Naive thymus-derived CD8-positive, alpha-beta T cell (primary cell): ENCODE data around the gene DNAJC5G. TPM values are rescaled to one million over a fixed set of nuclear protein-coding genes. Genes with fewer than 3 reads are reported as not detected.
"Not testable (repeated sequence)": the region's sequence is repeated elsewhere in the genome, so short reads cannot be mapped to it uniquely, and the experiment has no call there.

Experiments
- ATAC-seq, 2 donors: fragments of 150-1000 bp; cut with Tn5 transposase in 1 of 2; sonication (Bioruptor Pico), chemical (Tn5 transposase) in 1 of 2; 1 replicate in 1 of 2; 2 replicates in 1 of 2; pipeline ENCODE4 v1.10.0; 2021; ENCODE audit warnings: mild to moderate bottlenecking in 2 of 2, moderate library complexity in 2 of 2
- POLR2A ChIA-PET: fragments of 350-600 bp; sonication (Branson Sonifier 250); formaldehyde crosslinking; loops from one replicate; lab custom pipeline; 2021; ENCODE audit warnings: antibody characterized with exemption; lab: Charles Lee
- DNase-seq, 10 donors: peaks; one replicate each; pipeline versions ENCODE4 v3.0.0 to v3.0.0-alpha.2; 2020 to 2022
- H3K27ac Mint-ChIP-seq, 10 donors: one replicate each; pipeline ENCODE4 v1.8.0; 2020 to 2022; ENCODE audit warnings: mild to moderate bottlenecking in 10 of 10, mixed read lengths in 10 of 10, moderate library complexity in 4 of 10, inconsistent platforms in 1 of 10
- H3K27me3 Mint-ChIP-seq, 5 donors: one replicate each; pipeline ENCODE4 v1.8.0; 2021 to 2022; ENCODE audit warnings: mixed read lengths in 5 of 5
- H3K36me3 Mint-ChIP-seq, 3 donors: one replicate each; pipeline ENCODE4 v1.8.0; 2020 to 2022; ENCODE audit warnings: mixed read lengths in 3 of 3, mild to moderate bottlenecking in 2 of 3, inconsistent platforms in 1 of 3
- H3K4me1 Mint-ChIP-seq, 4 donors: one replicate each; pipeline ENCODE4 v1.8.0; 2021 to 2022; ENCODE audit warnings: mixed read lengths in 4 of 4
- H3K4me3 Mint-ChIP-seq, 10 donors: one replicate each; pipeline ENCODE4 v1.8.0; 2020 to 2022; ENCODE audit warnings: mild to moderate bottlenecking in 10 of 10, mixed read lengths in 10 of 10, moderate library complexity in 6 of 10, inconsistent platforms in 1 of 10
- H3K9me3 Mint-ChIP-seq, 9 donors: one replicate each; pipeline ENCODE4 v1.8.0; 2020 to 2022; ENCODE audit warnings: mixed read lengths in 9 of 9, mild to moderate bottlenecking in 3 of 9, inconsistent platforms in 1 of 9, moderate library complexity in 1 of 9
- polyA plus RNA-seq, 3 donors: library from polyadenylated mRNA; unstranded; fragments of 300-500 nt; fragmentation: Illumina TruSeq; gene quantifications; one replicate each; pipeline ENCODE4 v1.2.3, GENCODE V29; 2021
- total RNA-seq, 8 experiments: library from RNA in 2 of 8; stranded (reverse) in 2 of 8; gene quantifications; one replicate each; pipeline ENCODE4 v1.2.3 and lab custom pipeline; 2021 to 2026

The DNAJC5G gene
- total and polyA plus RNA-seq, 5 experiments from 2014 or later: not detected

- Mint-ChIP-seq H3K36me3 (no peaks in the 10 kb centered on the region), H3K27me3 (peaks cover 4 to 28% (median 7%) of the 10 kb centered on the region in 5 donors), H3K9me3 (no peaks in the 10 kb centered on the region), H3K4me1 (no peaks in the 10 kb centered on the region), H3K4me3 (no peak overlapping the region), H3K27ac (no peak overlapping the region)
- POLR2A ChIA-PET: no interaction called here
- ATAC-seq (no peak), DNase-seq (no peak)
Measured at GRCh38 chr2:27285481-27285880, 10.2 kb downstream of the DNAJC5G start.

- ATAC-seq (no peak), DNase-seq (no peak)
- Mint-ChIP-seq H3K27ac (no peak overlapping the region), H3K4me3 (no peak overlapping the region), H3K9me3 (no peaks in the 10 kb centered on the region), H3K36me3 (no peaks in the 10 kb centered on the region), H3K27me3 (peaks cover 0 to 16% (median 6%) of the 10 kb centered on the region in 5 donors), H3K4me1 (no peaks in the 10 kb centered on the region)
- POLR2A ChIA-PET: no interaction called here
Measured at GRCh38 chr2:27288610-27289009, 13.4 kb downstream of the DNAJC5G start.

DNA sequence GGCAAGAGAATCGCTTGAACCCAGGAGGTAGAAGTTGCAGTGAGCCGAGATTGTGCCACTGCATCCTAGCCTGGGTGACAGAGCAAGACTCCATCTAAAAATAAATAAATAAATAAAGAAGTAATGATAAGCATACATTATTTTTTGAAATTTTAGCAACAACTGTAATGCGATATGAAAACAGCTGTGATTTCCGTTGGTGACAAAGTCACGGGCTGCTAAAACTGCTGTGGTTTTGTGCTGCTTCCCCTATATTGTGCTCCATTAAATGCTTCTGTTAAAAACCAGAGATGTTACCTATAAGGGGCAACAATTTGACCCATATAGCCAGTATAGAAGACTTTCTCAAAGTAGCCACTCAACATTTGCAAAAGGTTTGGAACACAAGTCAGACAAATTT is 15.3 kb downstream of the DNAJC5G start:
- H3K4me3 Mint-ChIP-seq: no peak overlapping the region
- POLR2A ChIA-PET: no interaction called here
- no peak overlapping the region for H3K27ac Mint-ChIP-seq
- no peaks in the 10 kb centered on the region for H3K4me1 Mint-ChIP-seq
- H3K9me3 Mint-ChIP-seq: no peaks in the 10 kb centered on the region
- H3K36me3 Mint-ChIP-seq: no peaks in the 10 kb centered on the region
- DNase-seq (no peak), ATAC-seq (no peak)
- H3K27me3 Mint-ChIP-seq: peaks cover 3 to 16% (median 7%) of the 10 kb centered on the region in 5 donors

DNA sequence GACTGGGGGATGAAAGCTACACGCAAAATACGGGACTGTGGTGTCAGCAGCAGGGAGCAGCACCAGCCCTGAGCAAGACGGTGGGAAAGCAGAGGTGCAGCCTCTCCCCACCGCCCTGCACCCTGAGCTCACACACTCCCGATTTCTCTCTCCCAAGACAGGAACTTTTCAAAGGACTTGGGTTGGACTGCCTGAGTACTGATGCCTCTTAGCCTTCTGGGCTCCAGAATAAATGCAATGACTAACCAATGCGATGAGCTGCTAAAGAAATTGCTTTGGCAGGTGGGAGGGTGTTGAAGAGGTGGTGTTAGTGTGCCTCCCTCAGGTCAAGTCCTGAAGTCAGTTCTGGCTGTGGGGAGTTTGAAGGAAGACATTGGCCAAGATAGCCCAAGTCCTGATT is 16.6 kb downstream of the DNAJC5G start:
- DNase-seq (no peak), ATAC-seq (no peak)
- POLR2A ChIA-PET: interaction anchor here (1.4 kb wide), 1 partner anchor 11 kb away, joined by 4 read pairs; no protein-coding TSS in a partner anchor
- Mint-ChIP-seq H3K36me3 (no peaks in the 10 kb centered on the region), H3K27me3 (peaks cover 6 to 16% (median 7%) of the 10 kb centered on the region in 5 donors), H3K9me3 (no peaks in the 10 kb centered on the region), H3K4me1 (no peaks in the 10 kb centered on the region), H3K4me3 (no peak overlapping the region), H3K27ac (peak overlapping the region in 1 of 10 donors; percentile 72)

- no peak for ATAC-seq
- H3K4me3 Mint-ChIP-seq: no peak overlapping the region
- POLR2A ChIA-PET: no interaction called here
- H3K27me3 Mint-ChIP-seq: peaks cover 4 to 20% (median 13%) of the 10 kb centered on the region in 5 donors
- no peak for DNase-seq
- no peaks in the 10 kb centered on the region for H3K36me3 Mint-ChIP-seq
- no peaks in the 10 kb centered on the region for H3K9me3 Mint-ChIP-seq
- no peak overlapping the region for H3K27ac Mint-ChIP-seq
- no peaks in the 10 kb centered on the region for H3K4me1 Mint-ChIP-seq
Measured at GRCh38 chr2:27294928-27295327, 19.7 kb downstream of the DNAJC5G start.

DNA sequence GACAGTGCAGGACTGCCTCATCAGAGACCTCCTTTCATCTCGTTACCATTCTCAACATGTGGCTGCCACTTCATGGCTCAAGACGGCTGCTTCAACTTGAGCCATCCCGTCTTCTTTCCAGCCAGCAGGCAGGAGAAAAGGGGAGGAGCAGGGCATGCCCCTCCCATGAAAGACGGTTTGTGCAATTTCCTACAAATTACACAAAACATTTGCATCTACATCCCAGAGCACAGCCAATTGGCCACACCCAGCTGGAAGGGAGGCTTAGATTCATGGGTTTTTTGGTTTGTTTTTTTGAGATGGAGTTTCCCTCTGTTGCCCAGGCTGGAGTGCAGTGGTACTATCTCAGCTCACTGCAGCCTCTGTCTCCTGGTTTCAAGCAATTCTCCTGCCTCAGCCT is 21.2 kb downstream of the DNAJC5G start:
- DNase-seq: no peak
- peak overlapping the region in 1 of 10 donors; percentile 15 for H3K27ac Mint-ChIP-seq
- ATAC-seq: no peak
- no peaks in the 10 kb centered on the region for H3K4me1 Mint-ChIP-seq
- POLR2A ChIA-PET: no interaction called here
- H3K4me3 Mint-ChIP-seq: no peak overlapping the region
- H3K9me3 Mint-ChIP-seq: no peaks in the 10 kb centered on the region
- peaks cover 4 to 20% (median 13%) of the 10 kb centered on the region in 5 donors for H3K27me3 Mint-ChIP-seq
- H3K36me3 Mint-ChIP-seq: no peaks in the 10 kb centered on the region

DNA sequence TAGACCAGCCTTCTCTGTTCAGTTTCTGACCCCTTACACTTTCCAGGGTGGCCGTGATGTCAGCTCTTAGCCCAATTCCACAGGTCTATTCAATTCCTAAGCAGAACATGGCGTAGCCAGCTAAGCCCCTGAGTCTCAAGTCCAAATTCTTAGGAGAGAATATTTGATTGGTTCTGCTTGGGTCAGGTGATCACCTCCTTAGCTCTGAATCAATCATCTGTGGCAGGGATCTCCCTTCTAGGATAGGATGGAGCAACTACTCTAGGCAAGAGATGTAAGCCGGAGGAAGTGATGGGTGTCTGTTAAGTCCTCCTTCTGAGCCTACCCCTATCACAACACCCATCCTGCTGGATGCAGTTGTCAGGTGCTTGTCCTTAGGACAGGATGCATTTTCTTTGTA is 22.0 kb downstream of the DNAJC5G start:
- no peaks in the 10 kb centered on the region for H3K9me3 Mint-ChIP-seq
- ATAC-seq: no peak
- H3K4me1 Mint-ChIP-seq: no peaks in the 10 kb centered on the region
- no peak overlapping the region for H3K27ac Mint-ChIP-seq
- H3K36me3 Mint-ChIP-seq: no peaks in the 10 kb centered on the region
- no peak for DNase-seq
- H3K4me3 Mint-ChIP-seq: no peak overlapping the region
- POLR2A ChIA-PET: no interaction called here
- H3K27me3 Mint-ChIP-seq: peaks cover 3 to 20% (median 9%) of the 10 kb centered on the region in 5 donors

DNA sequence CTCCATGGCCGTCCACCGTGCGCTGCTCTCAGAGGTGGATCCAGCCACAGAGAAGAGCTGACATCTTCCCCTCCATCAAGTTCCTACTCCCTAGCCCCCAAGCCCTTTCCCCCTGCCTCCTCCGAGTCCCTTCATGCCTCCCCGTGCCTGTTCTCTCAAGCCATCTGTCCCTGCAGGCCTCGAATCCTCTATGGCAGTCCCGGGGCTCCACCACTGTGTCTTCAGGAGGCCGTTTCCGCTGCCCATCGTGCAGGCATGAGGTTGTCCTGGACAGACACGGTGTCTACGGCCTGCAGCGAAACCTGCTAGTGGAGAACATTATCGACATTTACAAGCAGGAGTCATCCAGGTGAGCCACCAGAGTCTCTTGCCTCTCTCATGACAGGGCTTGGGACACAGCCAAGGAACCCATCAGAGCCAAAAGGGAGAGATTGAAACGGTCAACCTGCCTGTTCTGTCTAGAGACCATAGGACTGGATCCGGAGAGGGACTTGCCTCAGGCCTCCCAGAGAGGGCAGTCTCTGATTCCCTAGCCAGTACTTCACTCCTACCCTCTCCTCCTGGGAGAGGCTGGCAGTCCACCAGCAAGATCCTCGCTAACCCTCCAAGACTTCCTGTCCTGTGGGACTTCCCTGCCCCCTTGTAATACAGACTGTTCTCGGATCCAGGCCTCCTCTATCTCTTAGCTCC is 23.3 kb downstream of the DNAJC5G start:
- POLR2A ChIA-PET: interaction anchor here (0.5 kb wide), 1 partner anchor 20 kb away, joined by 5 read pairs; no protein-coding TSS in a partner anchor

DNA sequence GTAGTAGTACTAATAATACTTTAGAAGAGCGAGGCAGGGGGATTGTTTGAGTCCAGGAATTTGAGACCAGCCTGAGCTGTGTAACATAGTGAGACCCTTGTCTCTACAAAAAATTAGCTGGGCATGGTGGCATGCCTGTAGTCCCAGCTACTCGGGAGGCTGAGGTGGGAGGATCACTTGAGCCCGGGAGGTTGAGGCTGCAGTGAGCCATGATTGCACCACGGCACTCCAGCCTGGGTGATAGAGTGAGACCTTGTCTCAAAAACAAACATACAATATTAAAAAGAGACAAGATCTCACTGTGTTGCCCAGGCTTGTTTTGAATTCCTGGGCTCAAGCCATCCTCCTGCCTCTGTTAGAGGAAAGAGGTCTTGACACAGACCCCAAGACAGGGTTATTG is 25.4 kb downstream of the DNAJC5G start:
- ATAC-seq, H3K36me3 Mint-ChIP-seq, H3K4me3 Mint-ChIP-seq, POLR2A ChIA-PET, DNase-seq, H3K4me1 Mint-ChIP-seq, H3K9me3 Mint-ChIP-seq: not testable (repeated sequence)
- peak overlapping the region in 1 of 10 donors; percentile 20 for H3K27ac Mint-ChIP-seq
- H3K27me3 Mint-ChIP-seq: peaks cover 11 to 31% (median 20%) of the 10 kb centered on the region in 5 donors

More for the DNA sequence above, 23.3 kb downstream of the DNAJC5G start:
- DNase-seq: no peak
- Mint-ChIP-seq H3K36me3 (no peaks in the 10 kb centered on the region), H3K4me3 (no peak overlapping the region), H3K9me3 (no peaks in the 10 kb centered on the region), H3K4me1 (peaks cover 0 to 5% (median 2%) of the 10 kb centered on the region in 4 donors), H3K27ac (no peak overlapping the region), H3K27me3 (peaks cover 0 to 20% (median 9%) of the 10 kb centered on the region in 5 donors)
- ATAC-seq: no peak

GRCh38 chr2:27303093-27304025 is 28.1 kb downstream of the DNAJC5G start:
- Mint-ChIP-seq H3K4me1 (peaks cover 0 to 19% (median 11%) of the 10 kb centered on the region in 4 donors), H3K4me3 (peak overlapping the region; percentile 63 to 86 (median 78)), H3K36me3 (no peaks in the 10 kb centered on the region), H3K9me3 (no peaks in the 10 kb centered on the region), H3K27me3 (peaks cover 8 to 45% (median 13%) of the 10 kb centered on the region in 5 donors), H3K27ac (peak overlapping the region in 8 of 10 donors; percentile 15 to 78 (median 70))
- ATAC-seq (peak; percentile 59 to 65), DNase-seq (peak in 7 of 10 donors; percentile 17 to 63 (median 45))
- POLR2A ChIA-PET: interaction anchor here (0.6 to 1.2 kb wide), 4 partner anchors 11 to 252 kb away, joined by 3 to 4 read pairs (median 4); partner anchors contain the start of gene AGBL5

GRCh38 chr2:27304488-27305240 is 29.4 kb downstream of the DNAJC5G start:
- H3K4me1 Mint-ChIP-seq: peaks cover 0 to 19% (median 11%) of the 10 kb centered on the region in 4 donors
- H3K9me3 Mint-ChIP-seq: no peaks in the 10 kb centered on the region
- H3K27me3 Mint-ChIP-seq: peaks cover 8 to 32% (median 13%) of the 10 kb centered on the region in 5 donors
- H3K4me3 Mint-ChIP-seq: peak overlapping the region in 3 of 10 donors; percentile 18 to 47 (median 43)
- DNase-seq (no peak), ATAC-seq (no peak)
- H3K36me3 Mint-ChIP-seq: peaks cover 4 to 11% (median 8%) of the 10 kb centered on the region in 3 donors
- peak overlapping the region in 4 of 10 donors; percentile 4 to 52 (median 27) for H3K27ac Mint-ChIP-seq
- POLR2A ChIA-PET: interaction anchor here (1.3 kb wide), 1 partner anchor 18 kb away, joined by 4 read pairs; the partner anchor contains the start of gene MPV17

GRCh38 chr2:27305516-27305915 is 30.3 kb downstream of the DNAJC5G start:
- POLR2A ChIA-PET: interaction anchor here (1.3 kb wide), 1 partner anchor 17 kb away, joined by 4 read pairs; the partner anchor contains the start of gene MPV17
- H3K4me3 Mint-ChIP-seq: peak overlapping the region in 6 of 10 donors; percentile 2 to 75 (median 42)
- no peak for DNase-seq
- peaks cover 6 to 15% (median 10%) of the 10 kb centered on the region in 3 donors for H3K36me3 Mint-ChIP-seq
- H3K27me3 Mint-ChIP-seq: peaks cover 8 to 32% (median 13%) of the 10 kb centered on the region in 5 donors
- peaks cover 0 to 19% (median 11%) of the 10 kb centered on the region in 4 donors for H3K4me1 Mint-ChIP-seq
- no peaks in the 10 kb centered on the region for H3K9me3 Mint-ChIP-seq
- no peak for ATAC-seq
- peak overlapping the region in 1 of 10 donors; percentile 46 for H3K27ac Mint-ChIP-seq
